GM12878 (cell line): ENCODE results near the gene CCDC178. TPM values are rescaled to one million over a fixed set of nuclear protein-coding genes. Genes with fewer than 3 reads are reported as not detected.

Experiments used
- ATAC-seq: fragments of 200-7000 bp; cut with Tn5 transposase; 3 replicates; pipeline ENCODE4 v1.9.1; 2020; ENCODE audit warnings: mild to moderate bottlenecking, moderate library complexity
- BruUV-seq: library from RNA; stranded (reverse); fragments of 400-500 nt; replicated peaks from 2 replicates; lab custom pipeline; 2021; lab: Mats Ljungman, UMichigan
- CTCF ChIA-PET: fragments of 300-600 bp; sonication (Branson Sonifier 250); formaldehyde crosslinking; extraction: SDS; loops from one replicate; lab custom pipeline; 2021; ENCODE audit warnings: inconsistent platforms; lab: Yijun Ruan, JAX
- POLR2A ChIA-PET: fragments of 350-600 bp; formaldehyde crosslinking; extraction: SDS; loops from one replicate; lab custom pipeline; 2021; ENCODE audit warnings: inconsistent platforms; lab: Charles Lee
- RAD21 ChIA-PET: fragments of 300-600 bp; sonication (Branson Sonifier 250); formaldehyde crosslinking; loops from one replicate; lab custom pipeline; 2023; ENCODE audit warnings: antibody characterized with exemption; ENCODE audit not compliant: unreplicated experiment; lab: Charles Lee
- SMC1A ChIA-PET: fragments of 300-600 bp; sonication (Branson Sonifier 250); formaldehyde crosslinking; loops from one replicate; lab custom pipeline; 2023; ENCODE audit not compliant: unreplicated experiment, uncharacterized antibody; lab: Charles Lee
- DNase-seq: peaks from one replicate; pipeline ENCODE4 v3.0.0-alpha.2; 2011; ENCODE audit warnings: low read depth, low spot score
- FAIRE-seq: peaks from 3 replicates; lab custom pipeline; 2011; peaks lifted over from hg19 to GRCh38; lab: Jason Lieb, UNC
- H2AFZ ChIP-seq: 2 replicates; pipeline ENCODE4 v1.6.0; 2011; ENCODE audit warnings: low read depth, low read length, control low read depth; ENCODE audit not compliant: control insufficient read depth
- H3K27ac ChIP-seq: 2 replicates; pipeline ENCODE4 v1.5.1; 2011; ENCODE audit warnings: control low read depth; ENCODE audit not compliant: control insufficient read depth, insufficient read depth
- H3K27me3 ChIP-seq, 2 experiments: replicated peaks in 1 of 2; 2 replicates each; pipeline versions ENCODE4 v1.6.0 to v1.6.1; 2011; ENCODE audit warnings: low read length in 1 of 2; ENCODE audit not compliant: control insufficient read depth in 2 of 2, insufficient read depth in 2 of 2
- H3K36me3 ChIP-seq, 2 experiments: 2 replicates each; pipeline ENCODE4 v1.5.1; 2011; ENCODE audit warnings: low read length in 1 of 2; ENCODE audit not compliant: control insufficient read depth in 2 of 2, insufficient read depth in 2 of 2
- H3K4me1 ChIP-seq: 2 replicates; pipeline ENCODE4 v1.6.1; 2011; ENCODE audit warnings: mild to moderate bottlenecking, low read length, moderate library complexity, mixed read lengths; ENCODE audit not compliant: control insufficient read depth, insufficient read depth
- H3K4me2 ChIP-seq: 2 replicates; pipeline ENCODE4 v1.6.0; 2011; ENCODE audit warnings: control low read depth; ENCODE audit not compliant: control insufficient read depth, insufficient read depth
- H3K4me3 ChIP-seq: fragments of 200-600 bp; sonication (generic); 2 replicates; pipeline ENCODE4 v1.5.1; 2016
- H3K79me2 ChIP-seq: 2 replicates; pipeline ENCODE4 v1.6.0; 2011; ENCODE audit warnings: low read length; ENCODE audit not compliant: control insufficient read depth, insufficient read depth
- H3K9ac ChIP-seq: 2 replicates; pipeline ENCODE4 v1.8.0; 2011; ENCODE audit warnings: low read length, control low read depth, mixed read lengths; ENCODE audit not compliant: control insufficient read depth, insufficient read depth
- H3K9me3 ChIP-seq: replicated peaks from 3 replicates; pipeline ENCODE4 v1.5.1; 2011; ENCODE audit warnings: mild to moderate bottlenecking, low read length; ENCODE audit not compliant: control insufficient read depth, insufficient read depth
- H4K20me1 ChIP-seq: 2 replicates; pipeline ENCODE4 v1.6.0; 2011; ENCODE audit not compliant: control insufficient read depth, insufficient read depth
- ATF7 ChIP-seq: fragments of 450-650 bp; IDR thresholded peaks from 2 replicates; pipeline ENCODE4 v1.6.1; 2016; ENCODE audit warnings: low read depth, mild to moderate bottlenecking
- CBFB ChIP-seq: IDR thresholded peaks from 2 replicates; pipeline ENCODE4 v1.6.1; 2016; ENCODE audit warnings: antibody characterized with exemption, low read depth
- CHD1 ChIP-seq: IDR thresholded peaks from 2 replicates; pipeline ENCODE4 v1.6.1; 2012; ENCODE audit warnings: low read depth, low read length, improper control_type of control experiment
- CREM ChIP-seq: IDR thresholded peaks from 2 replicates; pipeline ENCODE4 v1.6.1; 2014; ENCODE audit warnings: antibody characterized with exemption, low read depth
- GABPA ChIP-seq: IDR thresholded peaks from 2 replicates; pipeline ENCODE4 v1.6.1; 2014; ENCODE audit warnings: antibody characterized with exemption, low read depth, mild to moderate bottlenecking, inconsistent platforms
- HDAC2 ChIP-seq: fragments of 200-600 bp; sonication (generic); IDR thresholded peaks from 2 replicates; pipeline ENCODE4 v1.6.1; 2017
- HDGF ChIP-seq: fragments of 450-650 bp; IDR thresholded peaks from 2 replicates; pipeline ENCODE4 v1.6.1; 2016; ENCODE audit warnings: antibody characterized with exemption
- HSF1 ChIP-seq: fragments of 150-350 bp; IDR thresholded peaks from 2 replicates; pipeline ENCODE4 v1.6.1; 2014; ENCODE audit warnings: mild to moderate bottlenecking, low read depth, low read length
- IRF4 ChIP-seq: IDR thresholded peaks from 2 replicates; pipeline ENCODE4 v1.6.1; 2011; ENCODE audit warnings: low read depth, low read length
- NBN ChIP-seq: fragments of 450-650 bp; IDR thresholded peaks from 2 replicates; pipeline ENCODE4 v1.6.1; 2016
- PAX8 ChIP-seq: fragments of 450-650 bp; IDR thresholded peaks from 2 replicates; pipeline ENCODE4 v1.6.1; 2017; ENCODE audit warnings: mild to moderate bottlenecking, moderate library complexity
- TARDBP ChIP-seq: IDR thresholded peaks from 2 replicates; pipeline ENCODE4 v1.6.1; 2016; ENCODE audit warnings: borderline replicate concordance
- TCF7 ChIP-seq: IDR thresholded peaks from 2 replicates; pipeline ENCODE4 v1.6.1; 2014; ENCODE audit warnings: antibody characterized with exemption, borderline replicate concordance
- YBX1 ChIP-seq: fragments of 450-650 bp; IDR thresholded peaks from 2 replicates; pipeline ENCODE4 v1.6.1; 2016; ENCODE audit warnings: antibody characterized with exemption
- ZZZ3 ChIP-seq: IDR thresholded peaks from 2 replicates; pipeline ENCODE4 v1.6.1; 2011; ENCODE audit warnings: low read depth; ENCODE audit not compliant: control insufficient read depth, insufficient read length
- WGBS: methylation state at CpG from one replicate; pipeline ENCODE4 v1.1.6; 2016; ENCODE audit warnings: low lambda C conversion rate; ENCODE audit not compliant: insufficient replicate concordance, insufficient coverage; ENCODE audit errors: missing lambda C conversion rate; 5-methylcytosine and 5-hydroxymethylcytosine counted together
- in situ Hi-C: fragments of 300-500 bp; cut with MboI; formaldehyde crosslinking; loops from 9 replicates; pipeline ENCODE4 v1.14.3; 2018; ENCODE audit warnings: mixed read lengths
- intact Hi-C: fragments of 100-400 bp; cut with micrococcal nuclease; formaldehyde crosslinking; loops from one replicate; pipeline ENCODE4 v1.14.2; 2022; ENCODE audit not compliant: unreplicated experiment
- polyA plus RNA-seq, 11 experiments: library from polyadenylated mRNA; depleted of rRNA in 4 of 11; unstranded in 6 of 11; stranded (reverse) in 5 of 11; fragments of >200 nt; fragmentation: Nextera tagmentation in 4 of 11; fragmentation: Illumina TruSeq in 1 of 11; extraction: Ambion mirVana in 4 of 11; extraction: Trizol in 1 of 11; gene quantifications; 1 replicate in 1 of 11; 2 replicates in 10 of 11; pipeline versions ENCODE4 v1.2.1 to v1.2.3, GENCODE V29; 2011 to 2016; ENCODE audit warnings: inconsistent platforms in 2 of 11, missing spikeins in 2 of 11, low read depth in 1 of 11
- total RNA-seq, 4 experiments: library from RNA; depleted of rRNA in 3 of 4; stranded (reverse); fragments of >200 nt in 3 of 4; fragmentation: Illumina TruSeq in 1 of 4; extraction: Trizol in 1 of 4; gene quantifications; 2 replicates each; pipeline versions ENCODE4 v1.2.1 to v1.2.3, GENCODE V29; 2013 to 2021

The CCDC178 gene
- total and polyA plus RNA-seq, 10 of the 15 experiments (the other 5 are each of a cell fraction or from before 2014, with no cell fraction given): 0.04 TPM; not detected in 9

GRCh38 chr18:33115476-33115875 is 325.0 kb downstream of the CCDC178 start:
- in situ Hi-C loops: no loop called here

More at GRCh38 chr18:33115476-33115875, 325.0 kb downstream of the CCDC178 start:
- intact Hi-C loops: no loop called here
- CTCF ChIA-PET: no interaction called here
- no peak for FAIRE-seq
- no peak overlapping the region for H3K4me2 ChIP-seq
- no peak overlapping the region for H3K9ac ChIP-seq
- BruUV-seq: no TSS peak
- SMC1A ChIA-PET: no interaction called here
- H3K4me3 ChIP-seq: no peak overlapping the region
- no peak overlapping the region for H2AFZ ChIP-seq
- H3K79me2 ChIP-seq: no peaks in the 10 kb centered on the region
- TF ChIP-seq CBFB (no peak), TCF7 (no peak), HDAC2 (no peak), CHD1 (no peak), YBX1 (no peak), PAX8 (no peak), HSF1 (no peak), ATF7 (no peak), IRF4 (no peak), NBN (no peak), CREM (no peak), ZZZ3 (no peak), TARDBP (no peak), GABPA (no peak), HDGF (no peak)
- H3K4me1 ChIP-seq: no peaks in the 10 kb centered on the region
- DNase-seq: no peak
- no peaks in the 10 kb centered on the region for H3K27me3 ChIP-seq
- 18% methylated on average over 7 of the region's 7 CpGs for WGBS
- RAD21 ChIA-PET: no interaction called here
- POLR2A ChIA-PET: no interaction called here
- H3K36me3 ChIP-seq: no peaks in the 10 kb centered on the region
- no peaks in the 10 kb centered on the region for H3K9me3 ChIP-seq
- no peaks in the 10 kb centered on the region for H4K20me1 ChIP-seq
- ATAC-seq: no peak
- no peak overlapping the region for H3K27ac ChIP-seq
